Neural progenitor cell (in vitro differentiated cells): ENCODE results near the gene ACKR3.

Experiments
- EZH2phosphoT487 ChIP-seq: fragments of 200-600 bp; sonication (generic); IDR thresholded peaks from 2 replicates; pipeline ENCODE4 v1.6.1; 2017; ENCODE audit warnings: antibody characterized with exemption
- TF ChIP-seq, protein P1 (sequence below): fragments of 200-600 bp; sonication (generic); IDR thresholded peaks from 2 replicates; pipeline ENCODE4 v1.5.1; 2017; ENCODE audit warnings: antibody characterized with exemption, mild to moderate bottlenecking

DNA sequence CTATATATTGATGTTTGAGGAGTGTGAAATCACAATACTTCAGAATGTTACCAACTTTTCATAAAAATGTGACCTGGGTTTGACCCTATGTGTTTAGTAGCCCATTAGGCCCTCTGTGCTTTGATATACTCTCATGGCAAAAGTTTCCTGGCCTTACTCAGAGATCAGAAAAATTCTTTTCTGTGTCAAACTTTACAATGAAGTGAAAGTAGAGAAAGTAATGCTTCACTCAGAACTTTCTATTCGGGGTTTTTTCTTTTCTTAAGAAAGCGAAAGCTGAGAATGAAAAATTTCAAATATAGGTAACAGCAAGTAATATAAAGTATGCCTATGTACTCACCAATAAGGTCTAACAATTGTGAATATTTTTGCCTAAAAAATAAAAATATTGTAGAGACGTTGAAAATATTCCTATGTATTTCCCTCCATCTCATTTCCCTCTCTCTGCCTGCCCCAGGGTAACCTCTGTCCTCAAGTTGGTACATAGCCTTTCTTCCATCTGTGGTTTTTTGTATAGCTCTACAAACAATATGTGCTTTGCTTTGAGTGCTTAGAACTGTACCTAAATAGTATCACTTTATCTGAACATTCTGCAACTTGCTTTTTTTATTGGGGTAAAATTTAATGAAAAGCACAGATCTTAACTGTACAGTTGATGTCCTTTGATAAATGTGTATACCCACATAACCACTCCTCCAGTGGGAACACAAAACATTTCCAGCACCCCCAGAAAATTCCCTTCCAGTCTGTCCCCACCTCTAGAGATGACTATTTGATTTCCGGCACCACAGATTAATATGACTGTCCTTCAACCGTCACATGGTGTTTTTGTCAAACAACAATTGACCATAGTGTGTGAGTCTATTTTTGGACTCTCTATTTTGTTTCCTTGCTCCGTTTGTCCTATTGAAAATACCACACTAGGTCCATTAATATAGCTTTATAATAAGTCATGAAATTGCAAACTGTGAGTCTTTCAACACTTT, 10.3 kb upstream of the ACKR3 start:
- TF ChIP-seq EZH2phosphoT487: no peak
- TF ChIP-seq, protein P1, sequence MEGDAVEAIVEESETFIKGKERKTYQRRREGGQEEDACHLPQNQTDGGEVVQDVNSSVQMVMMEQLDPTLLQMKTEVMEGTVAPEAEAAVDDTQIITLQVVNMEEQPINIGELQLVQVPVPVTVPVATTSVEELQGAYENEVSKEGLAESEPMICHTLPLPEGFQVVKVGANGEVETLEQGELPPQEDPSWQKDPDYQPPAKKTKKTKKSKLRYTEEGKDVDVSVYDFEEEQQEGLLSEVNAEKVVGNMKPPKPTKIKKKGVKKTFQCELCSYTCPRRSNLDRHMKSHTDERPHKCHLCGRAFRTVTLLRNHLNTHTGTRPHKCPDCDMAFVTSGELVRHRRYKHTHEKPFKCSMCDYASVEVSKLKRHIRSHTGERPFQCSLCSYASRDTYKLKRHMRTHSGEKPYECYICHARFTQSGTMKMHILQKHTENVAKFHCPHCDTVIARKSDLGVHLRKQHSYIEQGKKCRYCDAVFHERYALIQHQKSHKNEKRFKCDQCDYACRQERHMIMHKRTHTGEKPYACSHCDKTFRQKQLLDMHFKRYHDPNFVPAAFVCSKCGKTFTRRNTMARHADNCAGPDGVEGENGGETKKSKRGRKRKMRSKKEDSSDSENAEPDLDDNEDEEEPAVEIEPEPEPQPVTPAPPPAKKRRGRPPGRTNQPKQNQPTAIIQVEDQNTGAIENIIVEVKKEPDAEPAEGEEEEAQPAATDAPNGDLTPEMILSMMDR: no peak
